K562 (cell line): Measurements from ENCODE around the gene CHRNE. TPM values are rescaled to one million over a fixed set of nuclear protein-coding genes. Genes with fewer than 3 reads are reported as not detected.
A peak's percentile ranks its signal among the peaks of the same experiment; 100 is the strongest.

Experiments
- ATAC-seq: fragments of 200-7000 bp; cut with Tn5 transposase; 3 replicates; pipeline ENCODE4 v1.9.1; 2020; ENCODE audit warnings: moderate library complexity
- BruUV-seq: library from RNA; stranded (reverse); fragments of 400-500 nt; replicated peaks from 2 replicates; lab custom pipeline; 2021; lab: Mats Ljungman, UMichigan
- CTCF ChIA-PET: fragments of 300-600 bp; formaldehyde crosslinking; extraction: SDS; loops from one replicate; lab custom pipeline; 2021; ENCODE audit warnings: low intra/inter-chr PET ratio; lab: Yijun Ruan, JAX
- POLR2A ChIA-PET: fragments of 300-600, 350-650 bp; sonication (Branson Sonifier 250); formaldehyde crosslinking; extraction: SDS; loops from one replicate; lab custom pipeline; 2021; ENCODE audit warnings: antibody characterized with exemption, inconsistent platforms; lab: Yijun Ruan, JAX
- DNase-seq, 4 experiments: peaks; one replicate each; pipeline versions ENCODE4 v3.0.0 to v3.0.0-alpha.2; 2011 to 2018; ENCODE audit warnings: low spot score in 3 of 4, mixed read lengths in 3 of 4; ENCODE audit errors: extremely low read depth in 1 of 4
- FAIRE-seq: peaks from 2 replicates; lab custom pipeline; 2011; peaks lifted over from hg19 to GRCh38; lab: Jason Lieb, UNC
- H2AFZ ChIP-seq: 2 replicates; pipeline ENCODE4 v1.6.0; 2011; ENCODE audit warnings: low read depth, low read length, control low read depth, inconsistent platforms
- H3K27ac ChIP-seq: fragments of 200-600 bp; 3 replicates; pipeline ENCODE4 v1.8.0; 2011; ENCODE audit warnings: low read depth, mild to moderate bottlenecking, control low read depth, inconsistent platforms, low read length, moderate library complexity, mixed read lengths; ENCODE audit errors: extremely low read depth
- H3K27me3 ChIP-seq, 2 experiments: fragments of 300-600 bp in 1 of 2; 2 replicates in 1 of 2; 3 replicates in 1 of 2; pipeline versions ENCODE4 v1.6.0 to v1.8.0; 2011; ENCODE audit warnings: inconsistent platforms in 2 of 2, low read length in 2 of 2, mild to moderate bottlenecking in 1 of 2, mixed read lengths in 1 of 2, moderate library complexity in 1 of 2; ENCODE audit not compliant: control insufficient read depth in 2 of 2, insufficient read depth in 2 of 2
- H3K36me3 ChIP-seq: fragments of 300-600 bp; 3 replicates; pipeline ENCODE4 v1.8.0; 2011; ENCODE audit warnings: mild to moderate bottlenecking, low read length, inconsistent platforms; ENCODE audit not compliant: control insufficient read depth, insufficient read depth
- H3K4me1 ChIP-seq, 2 experiments: fragments of 200-600 bp in 1 of 2; replicated peaks in 1 of 2; 2 replicates in 1 of 2; 3 replicates in 1 of 2; pipeline versions ENCODE4 v1.5.1 to v1.8.0; 2011; ENCODE audit warnings: inconsistent platforms in 2 of 2, low read length in 2 of 2, mild to moderate bottlenecking in 1 of 2, mixed read lengths in 1 of 2, moderate library complexity in 1 of 2; ENCODE audit not compliant: control insufficient read depth in 2 of 2, insufficient read depth in 2 of 2
- H3K4me2 ChIP-seq: 2 replicates; pipeline ENCODE4 v1.6.1; 2011; ENCODE audit warnings: low read length, control low read depth, inconsistent platforms, mixed read lengths; ENCODE audit not compliant: insufficient read depth
- H3K4me3 ChIP-seq: fragments of 200-600 bp; sonication (generic), shearing (Covaris generic); 2 replicates; pipeline ENCODE4 v1.5.1; 2016; ENCODE audit warnings: control low read depth, inconsistent platforms
- H3K79me2 ChIP-seq: fragments of 200-600 bp; 3 replicates; pipeline ENCODE4 v1.8.0; 2011; ENCODE audit warnings: low read length, inconsistent platforms; ENCODE audit not compliant: control insufficient read depth, insufficient read depth
- H3K9ac ChIP-seq, 2 experiments: 2 replicates each; pipeline versions ENCODE4 v1.6.0 to v1.6.1; 2011; ENCODE audit warnings: low read depth in 2 of 2, low read length in 2 of 2, control low read depth in 1 of 2, inconsistent platforms in 1 of 2, mild to moderate bottlenecking in 1 of 2, mixed read lengths in 1 of 2; ENCODE audit not compliant: insufficient read depth in 1 of 2
- H3K9me1 ChIP-seq: one replicate; pipeline ENCODE4 v1.6.0; 2011; ENCODE audit warnings: inconsistent platforms, mild to moderate bottlenecking, low read length, moderate library complexity; ENCODE audit not compliant: control insufficient read depth, insufficient read depth
- H3K9me3 ChIP-seq: replicated peaks from 2 replicates; pipeline ENCODE4 v1.5.1; 2011; ENCODE audit warnings: low read depth, low read length, inconsistent platforms; ENCODE audit not compliant: control insufficient read depth, insufficient read depth
- H4K20me1 ChIP-seq: replicated peaks from 2 replicates; pipeline ENCODE4 v1.6.1; 2011; ENCODE audit warnings: low read length, inconsistent platforms, mixed read lengths; ENCODE audit not compliant: control insufficient read depth, insufficient read depth
- BRF1 ChIP-seq: IDR thresholded peaks from 3 replicates; pipeline ENCODE4 v1.6.1; 2011; ENCODE audit warnings: borderline replicate concordance, mild to moderate bottlenecking; ENCODE audit not compliant: insufficient read length; ENCODE audit errors: extremely low read depth
- CHAMP1 ChIP-seq: fragments of 450-650 bp; IDR thresholded peaks from 2 replicates; pipeline ENCODE4 v1.6.1; 2016; ENCODE audit warnings: mild to moderate bottlenecking
- HNRNPUL1 ChIP-seq: fragments of 200-400 bp; formaldehyde crosslinking; IDR thresholded peaks from 2 replicates; pipeline ENCODE4 v1.6.1; 2017; ENCODE audit warnings: low read length
- KLF13 ChIP-seq: fragments of 450-650 bp; IDR thresholded peaks from 2 replicates; pipeline ENCODE4 v1.6.1; 2016; ENCODE audit warnings: missing genetic modification characterization, low read depth, mild to moderate bottlenecking, missing compliant biosample characterization, moderate library complexity, borderline replicate concordance
- MAX ChIP-seq: sonication (generic); formaldehyde crosslinking; IDR thresholded peaks from 2 replicates; pipeline ENCODE4 v1.9.0; 2022; ENCODE audit warnings: mild to moderate bottlenecking, missing genetic modification reagents
- MTA2 ChIP-seq: fragments of 450-650 bp; IDR thresholded peaks from 2 replicates; pipeline ENCODE4 v1.6.1; 2016; ENCODE audit warnings: low read depth
- NR4A1 ChIP-seq, 2 experiments: fragments of 250-450 bp in 1 of 2; fragments of 450-650 bp in 1 of 2; sonication (Bioruptor Pico) in 1 of 2; IDR thresholded peaks; 2 replicates each; pipeline versions ENCODE4 v1.4.0 to v1.6.1; 2016 to 2020; ENCODE audit warnings: mild to moderate bottlenecking in 2 of 2, missing compliant biosample characterization in 1 of 2, missing genetic modification characterization in 1 of 2, moderate library complexity in 1 of 2
- PHB ChIP-seq: fragments of 250-450 bp; sonication (Bioruptor Pico); IDR thresholded peaks from 2 replicates; pipeline ENCODE4 v1.5.0; 2021
- RAD51 ChIP-seq: fragments of 450-650 bp; IDR thresholded peaks from 2 replicates; pipeline ENCODE4 v1.7.1; 2016; ENCODE audit warnings: low read depth, mild to moderate bottlenecking, borderline replicate concordance
- RBM25 ChIP-seq: fragments of 200-400 bp; formaldehyde crosslinking; IDR thresholded peaks from 2 replicates; pipeline ENCODE4 v1.6.1; 2018; ENCODE audit warnings: low read length, low read depth, moderate library complexity; ENCODE audit not compliant: severe bottlenecking
- SIRT6 ChIP-seq: IDR thresholded peaks from one replicate; pipeline ENCODE4 v1.6.1; 2012; ENCODE audit warnings: low read depth, mild to moderate bottlenecking, control low read depth, inconsistent platforms, low read length, moderate library complexity
- TAL1 ChIP-seq: fragments of 450-650 bp; IDR thresholded peaks from 2 replicates; pipeline ENCODE4 v1.6.1; 2016; ENCODE audit warnings: mild to moderate bottlenecking
- TOE1 ChIP-seq, 2 experiments: fragments of 450-650 bp in 1 of 2; sonication (generic) in 1 of 2; formaldehyde crosslinking in 1 of 2; IDR thresholded peaks; 2 replicates each; pipeline versions ENCODE4 v1.7.1 to v1.8.0; 2016 to 2022; ENCODE audit warnings: borderline replicate concordance in 2 of 2, mild to moderate bottlenecking in 2 of 2, antibody characterized with exemption in 1 of 2, inconsistent platforms in 1 of 2, low read depth in 1 of 2, missing genetic modification reagents in 1 of 2, moderate library complexity in 1 of 2
- USF2 ChIP-seq: sonication (generic); formaldehyde crosslinking; IDR thresholded peaks from 2 replicates; pipeline ENCODE4 v1.5.0; 2020; ENCODE audit warnings: missing genetic modification reagents
- ZKSCAN1 ChIP-seq: fragments of 150-350 bp; IDR thresholded peaks from 2 replicates; pipeline ENCODE4 v1.6.1; 2016; ENCODE audit warnings: low read depth, low read length
- ZNF280A ChIP-seq: fragments of 450-650 bp; IDR thresholded peaks from 2 replicates; pipeline ENCODE4 v1.6.1; 2018; ENCODE audit warnings: mild to moderate bottlenecking, low read depth; ENCODE audit not compliant: partially characterized antibody
- WGBS: fragments of 100-300 bp; shearing (Covaris generic); methylation state at CpG from one replicate; pipeline ENCODE4 v1.1.6; 2016; ENCODE audit warnings: low coverage, mixed read lengths; ENCODE audit not compliant: insufficient coverage; ENCODE audit errors: missing lambda C conversion rate; 5-methylcytosine and 5-hydroxymethylcytosine counted together
- in situ Hi-C: fragments of 300-500 bp; cut with MboI; formaldehyde crosslinking; loops from 4 replicates; pipeline ENCODE4 v1.15.0; 2018; ENCODE audit warnings: inconsistent platforms, mixed read lengths
- intact Hi-C: fragments of 100-400 bp; cut with micrococcal nuclease; formaldehyde crosslinking; loops from 2 replicates; pipeline ENCODE4 v1.14.2; 2022
- polyA plus RNA-seq, 8 experiments: library from polyadenylated mRNA; depleted of rRNA in 4 of 8; stranded (reverse) in 5 of 8; unstranded in 3 of 8; fragments of >200 nt; fragmentation: Nextera tagmentation in 2 of 8; fragmentation: Illumina TruSeq in 1 of 8; extraction: Ambion mirVana in 2 of 8; extraction: Trizol in 1 of 8; gene quantifications; 2 replicates each; pipeline versions ENCODE4 v1.2.1 to v1.2.3, GENCODE V29; 2011 to 2014; ENCODE audit warnings: inconsistent platforms in 1 of 8, missing spikeins in 1 of 8
- total RNA-seq, 7 experiments: library from RNA; depleted of rRNA in 6 of 7; stranded (reverse); fragments of >200 nt in 6 of 7; fragmentation: Illumina TruSeq in 2 of 7; extraction: Trizol in 2 of 7; gene quantifications; 2 replicates each; pipeline versions ENCODE4 v1.2.1 to v1.2.3, GENCODE V29; 2011 to 2021; ENCODE audit warnings: low replicate concordance in 1 of 7

Gene CHRNE
- total and polyA plus RNA-seq, 9 of the 15 experiments (the other 6 are each of a cell fraction or from before 2014, with no cell fraction given) = not detected

GRCh38 chr17:4897198-4897687, 5.7 kb downstream of the CHRNE start:
- ChIA-PET POLR2A (no interaction called here), CTCF (no interaction called here)
- Histone ChIP-seq H2AFZ (no peak overlapping the region), H3K4me2 (no peak overlapping the region), H3K4me1 (peaks cover 1 to 25% of the 10 kb centered on the region in 2 experiments; a peak in 3 of 5 replicates), H3K36me3 (peaks cover 44% of the 10 kb centered on the region; the same call in 2 of the 3 replicates), H3K9ac (no peak overlapping the region), H3K9me1 (no peaks in the 10 kb centered on the region), H3K9me3 (no peaks in the 10 kb centered on the region), H3K4me3 (no peak overlapping the region), H4K20me1 (no peaks in the 10 kb centered on the region), H3K79me2 (no peaks in the 10 kb centered on the region), H3K27ac (no peak overlapping the region), H3K27me3 (no peaks in the 10 kb centered on the region)
- ATAC-seq = no peak
- no TSS peak for BruUV-seq
- intact Hi-C loops = no loop called here
- DNase-seq = no peak
- 84% methylated on average over 5 of the region's 10 CpGs for WGBS
- in situ Hi-C loops = no loop called here
- FAIRE-seq = no peak
- 0 out of 2 replicates have a peak, but pooled peaks have one; percentile 43 for TF ChIP-seq TOE1 (IDR thresholded peaks at IDR 0.05; ENCODE audit: borderline replicate concordance)
- TF ChIP-seq TOE1 (CRISPR knock-in tag; IDR thresholded peaks at IDR 0.05; ENCODE audit: borderline replicate concordance, low read depth) = no peak
- no peak for TF ChIP-seq SIRT6
- no peak for TF ChIP-seq TAL1
- no peak for TF ChIP-seq ZNF280A
- TF ChIP-seq CHAMP1 = no peak
- TF ChIP-seq RAD51 = peak; percentile 79
- no peak for TF ChIP-seq HNRNPUL1
- TF ChIP-seq MTA2 = no peak
- no peak for TF ChIP-seq KLF13 (tag)
- no peak for TF ChIP-seq BRF1
- no peak for TF ChIP-seq RBM25
- TF ChIP-seq ZKSCAN1 = no peak
- no peak for TF ChIP-seq MAX (CRISPR knock-in tag)
- no peak for TF ChIP-seq PHB
- TF ChIP-seq NR4A1 (CRISPR knock-in tag; IDR thresholded peaks at IDR 0.05) = no peak
- no peak for TF ChIP-seq NR4A1 (tag; IDR thresholded peaks at IDR 0.05)
- TF ChIP-seq USF2 (CRISPR knock-in tag) = peak; percentile 46
